DMS79 (cell line): ENCODE data around the gene SERPIND1.

Experiments used
- DNase-seq: peaks from one replicate; lab custom pipeline; 2025; lab: John Stamatoyannopoulos, UW

Gene SERPIND1

DNA sequence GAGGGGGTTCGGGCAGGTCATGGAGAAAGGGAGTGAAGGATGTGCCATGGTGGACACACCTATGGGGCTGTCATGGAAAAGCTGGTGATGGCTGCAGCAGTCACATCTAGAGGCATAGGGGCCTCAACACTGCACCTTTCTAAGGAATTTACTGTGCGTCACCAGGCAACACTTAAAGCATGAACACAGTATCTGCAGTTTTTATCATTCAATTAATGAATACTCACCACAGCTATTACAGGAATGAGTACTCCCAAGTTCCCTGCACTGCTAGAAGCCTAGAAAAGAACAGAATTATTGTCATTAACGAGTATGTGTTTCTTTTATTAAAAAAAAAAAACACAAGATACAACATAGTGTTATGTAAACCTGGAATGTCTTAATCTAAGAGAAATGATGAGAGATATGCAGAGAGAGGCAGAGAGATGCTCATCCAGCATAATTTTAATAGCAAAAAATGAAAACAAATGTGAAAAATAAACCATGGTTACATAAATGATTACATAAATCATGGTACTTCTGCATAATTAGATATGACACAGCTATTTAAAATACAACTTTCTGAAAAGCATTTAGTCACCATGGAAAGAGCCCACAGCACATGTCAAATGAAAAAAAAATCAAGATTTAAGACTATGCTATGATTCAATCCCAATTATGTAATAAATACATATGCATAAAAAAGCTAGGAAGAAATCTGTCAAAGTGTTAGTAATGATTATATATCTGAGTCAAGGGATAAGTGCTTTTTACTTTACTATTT is 19.2 kb downstream of the SERPIND1 start:
- DNase-seq = no peak

DNA sequence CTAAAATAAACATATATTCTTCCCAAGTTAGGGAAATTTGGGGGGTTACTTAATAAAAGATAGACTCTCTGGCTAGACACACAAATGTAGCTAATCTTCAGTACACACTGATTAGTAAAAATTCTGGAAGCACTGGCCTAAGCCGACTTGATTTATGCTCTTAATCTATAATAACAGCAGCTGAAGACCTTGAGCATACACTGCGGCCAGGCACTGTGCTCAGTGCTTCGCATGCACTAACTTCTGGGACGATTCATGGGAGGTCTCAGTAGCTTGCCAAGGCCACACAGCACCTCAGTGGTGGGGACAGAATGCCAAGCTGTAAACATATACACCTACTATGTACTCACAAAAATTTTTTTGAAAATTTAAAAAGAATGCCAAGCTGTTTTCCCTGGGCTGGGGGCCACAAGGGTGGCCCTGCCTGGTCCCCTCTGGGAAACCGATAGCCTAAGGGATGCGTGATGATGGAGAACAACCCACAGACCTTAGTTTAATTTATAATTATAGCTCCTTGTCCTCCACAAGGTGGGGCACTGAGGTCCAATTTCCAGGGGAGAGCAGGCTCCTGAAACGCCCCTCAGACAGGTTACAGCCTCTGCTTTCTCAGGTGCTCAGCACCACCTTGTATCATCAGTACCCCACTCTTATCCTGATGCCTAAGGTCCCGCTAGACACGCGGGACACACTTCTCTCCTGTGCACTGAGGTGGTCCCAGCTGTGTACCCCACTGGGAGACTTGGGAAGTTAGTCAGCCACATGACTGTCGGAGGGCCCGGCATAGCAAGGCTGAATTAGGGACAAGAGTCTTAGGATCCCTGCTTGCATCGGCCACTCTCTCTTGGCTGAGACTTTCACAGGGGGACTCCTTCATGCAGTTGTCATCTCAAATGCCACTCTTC is 20.1 kb downstream of the SERPIND1 start:
- no peak for DNase-seq

DNA sequence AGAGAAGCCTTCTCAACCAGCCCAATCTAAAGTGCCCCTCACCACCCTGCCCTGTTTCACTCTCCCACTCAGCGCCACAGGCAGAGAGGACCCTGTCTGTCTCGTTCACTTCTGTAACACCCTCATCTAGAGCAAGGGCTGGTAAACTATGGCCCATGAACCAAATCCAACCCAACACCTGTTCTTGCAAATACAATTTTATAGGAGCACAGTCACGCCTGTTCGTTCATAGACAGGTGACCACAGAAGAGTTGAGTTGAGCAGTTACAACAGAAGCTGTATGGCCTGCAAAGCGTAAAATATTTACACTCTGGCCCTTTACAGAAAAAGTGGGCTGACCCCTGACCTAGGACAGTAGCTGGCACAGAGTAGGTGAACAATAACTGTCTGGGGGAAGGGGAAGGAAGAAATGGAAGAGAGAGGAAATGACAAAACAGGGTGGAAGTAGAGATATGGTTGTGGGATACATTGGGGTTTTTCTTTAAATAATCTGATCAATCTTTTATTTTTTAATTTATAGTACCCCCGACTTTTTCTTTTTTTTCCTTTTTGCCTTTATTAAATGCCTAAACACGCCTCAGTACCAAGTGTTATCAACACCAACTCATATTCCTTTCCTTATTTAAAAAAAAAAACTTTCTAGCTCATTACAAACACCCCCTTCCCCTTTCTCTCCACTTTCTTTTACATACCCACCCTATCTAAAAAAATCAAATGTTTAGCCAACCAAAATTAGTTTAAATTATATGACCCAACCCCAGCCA is 20.9 kb downstream of the SERPIND1 start:
- DNase-seq = no peak

DNA sequence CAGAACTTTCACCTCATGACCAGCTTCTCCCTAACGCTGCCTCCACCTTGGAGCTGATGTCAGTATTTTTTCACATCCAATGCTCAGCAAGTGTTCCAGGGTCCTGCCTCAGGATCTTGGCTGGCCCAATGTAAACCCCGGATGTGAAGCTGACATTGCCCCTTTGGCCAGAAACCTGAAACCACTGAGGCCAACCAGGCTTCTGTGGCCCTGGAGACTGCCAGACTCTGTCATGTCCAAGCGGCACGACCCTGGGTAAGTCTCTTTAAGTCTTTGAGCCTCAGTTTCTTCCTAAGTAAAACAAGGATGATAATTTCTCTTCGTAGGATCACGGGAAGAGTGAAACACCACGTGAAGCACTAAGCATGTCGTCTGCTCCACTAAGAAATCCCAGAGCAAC is 22.8 kb downstream of the SERPIND1 start:
- DNase-seq = no peak

DNA sequence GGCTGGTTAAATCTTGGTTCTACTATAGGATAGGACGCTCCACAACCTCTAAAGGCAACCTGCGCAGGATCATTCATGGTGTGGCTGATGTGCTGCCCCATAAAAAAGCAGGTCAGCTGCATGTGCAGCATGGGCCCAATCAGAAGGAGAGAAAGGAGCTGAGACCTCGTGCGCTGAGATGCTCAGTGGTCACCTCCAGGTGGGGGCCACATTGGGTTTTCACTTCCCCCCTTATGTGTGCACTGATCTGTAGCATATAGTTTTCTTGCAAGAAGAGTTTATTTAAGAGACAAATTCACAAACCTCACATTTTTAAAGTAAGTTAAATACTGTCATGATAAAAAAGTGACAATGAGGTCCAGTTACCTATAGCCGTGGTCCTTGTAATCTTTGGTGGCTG is 24.3 kb downstream of the SERPIND1 start:
- DNase-seq = no peak

DNA sequence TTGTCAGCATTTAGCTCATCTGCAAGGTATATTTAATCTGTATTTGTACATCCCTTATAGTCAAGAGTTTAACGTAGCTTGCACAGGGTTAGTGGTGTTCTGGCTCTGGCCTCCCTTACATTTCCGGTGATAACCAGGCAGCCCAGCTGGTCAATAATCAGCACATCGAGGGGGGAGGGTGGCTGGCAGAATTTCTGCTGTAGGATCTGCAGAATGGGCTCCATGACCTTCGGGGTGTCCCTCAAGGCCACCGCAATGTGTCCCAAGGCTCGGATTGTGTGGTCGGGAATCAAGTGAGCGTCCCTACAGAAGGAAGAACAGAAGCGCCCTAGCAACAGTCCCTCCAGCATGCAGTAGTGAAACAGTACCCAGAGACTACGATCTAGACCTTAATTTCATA is 25.1 kb downstream of the SERPIND1 start:
- DNase-seq = no peak

DNA sequence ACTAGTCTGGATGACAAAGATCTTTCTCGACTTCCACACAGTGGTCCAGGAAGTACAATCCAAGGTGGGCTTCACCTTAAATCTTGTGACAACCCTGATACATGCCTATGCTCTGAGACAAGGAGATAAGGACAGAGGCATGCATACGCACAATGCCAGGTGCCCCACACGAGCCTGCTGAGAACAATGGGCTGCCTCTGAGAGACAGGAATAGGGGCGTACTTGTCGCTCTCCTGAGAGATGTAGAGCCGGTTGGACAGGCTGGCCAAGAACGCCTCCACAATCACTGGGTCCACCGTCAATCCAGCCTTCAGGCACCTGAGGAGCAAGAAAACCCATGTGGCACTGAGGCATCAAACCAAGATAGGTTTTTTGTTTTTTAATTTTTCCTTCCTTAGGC is 25.5 kb downstream of the SERPIND1 start:
- no peak for DNase-seq

DNA sequence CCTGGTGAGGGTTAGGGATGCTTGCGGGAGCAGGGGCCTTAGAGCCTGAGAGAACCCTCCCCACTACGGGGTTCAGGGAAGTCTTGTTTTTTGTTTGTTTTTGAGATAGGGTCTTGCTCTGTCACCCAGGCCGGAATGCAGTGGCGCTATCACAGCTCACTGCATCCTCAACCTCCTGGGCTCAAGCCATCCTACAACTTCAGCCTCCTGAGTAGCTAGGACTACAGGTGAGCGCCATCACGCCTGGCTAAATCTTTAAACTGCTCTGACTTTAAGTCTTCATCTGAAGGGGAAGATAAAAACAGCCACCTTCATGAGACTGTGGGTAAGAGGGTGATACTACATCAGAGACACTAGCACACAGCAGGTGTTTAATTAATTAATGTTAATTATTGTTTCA is 28.5 kb downstream of the SERPIND1 start:
- no peak for DNase-seq

DNA sequence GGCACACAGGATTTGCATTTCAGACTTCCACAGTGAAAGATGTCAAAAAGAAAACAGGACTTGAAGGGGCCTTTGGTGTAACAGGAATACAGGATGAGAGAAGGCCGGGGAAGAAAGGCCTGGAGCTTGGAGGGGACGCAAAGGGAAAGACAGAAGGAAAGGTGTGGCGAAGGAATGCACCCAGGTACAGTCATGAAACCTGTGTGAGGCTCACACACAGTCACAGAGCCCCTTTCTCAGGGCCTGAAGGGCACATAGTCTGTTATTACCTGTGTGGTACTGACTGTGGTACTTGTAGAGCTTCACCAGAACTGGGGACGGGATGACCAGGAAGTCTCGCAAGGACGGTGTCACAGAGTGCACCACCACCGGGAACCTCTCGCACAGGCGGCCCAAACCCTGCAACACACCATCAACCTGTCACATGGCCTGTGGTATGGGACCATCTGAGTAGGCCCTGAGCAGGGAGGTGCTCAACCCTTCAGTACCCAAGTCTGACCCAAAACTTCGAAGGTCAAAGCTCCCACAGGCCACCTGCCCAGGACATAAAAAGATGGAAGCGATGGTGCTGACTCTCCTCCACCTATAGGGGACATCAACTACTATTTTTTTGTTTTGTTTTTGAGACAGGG is 29.1 kb downstream of the SERPIND1 start:
- no peak for DNase-seq

DNA sequence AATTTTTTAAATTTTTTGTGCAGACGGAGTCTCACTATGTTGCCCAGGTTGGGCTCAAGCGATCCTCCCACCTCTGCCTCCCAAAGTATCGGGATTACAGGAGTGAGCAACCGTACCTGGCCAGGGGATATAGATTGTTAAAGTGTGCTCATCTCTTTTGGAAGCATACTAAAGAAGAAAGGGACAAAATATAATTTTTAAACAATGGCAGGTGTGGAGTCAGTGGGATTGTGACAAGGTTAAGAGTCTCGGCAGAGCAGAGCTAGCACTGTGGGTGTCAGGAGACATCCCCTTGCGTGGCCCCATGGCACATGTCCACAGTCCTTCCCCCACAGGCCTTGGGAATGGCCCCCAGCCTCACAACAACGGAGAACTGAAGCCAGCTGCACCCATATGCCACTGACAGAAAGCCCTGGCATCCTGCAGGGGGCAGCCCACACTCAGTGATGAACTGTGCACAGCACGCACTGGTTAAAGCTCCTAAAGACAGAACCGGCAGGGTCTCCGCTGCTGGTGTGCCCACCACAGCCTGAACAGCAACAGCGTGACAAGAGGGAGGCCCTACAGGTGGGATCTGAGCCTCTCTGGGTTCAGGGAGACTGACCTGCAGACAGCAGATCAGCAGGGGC is 29.9 kb downstream of the SERPIND1 start:
- DNase-seq = no peak

DNA sequence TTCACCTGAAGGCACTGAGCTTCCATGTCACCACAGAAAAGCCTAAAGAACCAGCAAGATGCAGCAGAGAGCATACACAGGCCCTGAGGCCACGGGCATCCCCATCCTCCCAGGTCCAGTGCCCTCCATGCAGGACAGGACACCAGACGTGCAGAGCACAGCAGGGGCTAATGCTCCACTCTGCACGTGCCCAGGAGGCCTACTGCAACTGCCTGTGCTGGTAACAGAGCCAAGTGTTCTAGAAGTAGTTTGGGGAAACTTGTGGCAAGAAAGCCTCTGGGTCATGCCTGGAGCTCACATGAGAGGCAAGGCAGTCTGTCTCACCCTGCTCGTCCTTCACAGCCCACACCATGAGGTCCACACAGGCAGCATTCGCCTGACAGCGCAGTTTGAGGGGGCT is 30.7 kb downstream of the SERPIND1 start:
- DNase-seq = no peak

DNA sequence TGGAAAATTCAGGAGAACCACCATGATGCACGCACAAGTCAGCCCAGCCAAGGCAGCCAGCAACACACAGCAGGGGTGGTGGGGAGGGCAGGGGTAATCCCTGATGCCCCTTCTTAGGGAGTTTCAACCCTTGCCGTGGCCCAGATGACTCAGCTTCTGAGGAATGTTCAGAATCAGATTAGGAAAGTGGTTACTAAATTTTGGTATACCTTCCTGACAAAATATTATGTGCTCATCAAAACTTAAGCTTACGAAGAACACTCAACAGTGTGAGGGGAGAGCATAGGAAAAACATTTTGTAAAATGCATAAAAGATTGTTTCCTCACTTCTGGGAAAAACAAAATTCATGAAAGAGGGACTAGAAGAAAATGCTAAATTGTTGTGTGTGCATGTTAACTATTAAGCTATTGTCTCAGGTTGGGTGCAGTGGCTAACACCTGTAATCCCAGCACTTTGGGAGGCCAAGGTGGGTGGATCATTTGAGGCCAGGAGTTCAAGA is 32.1 kb downstream of the SERPIND1 start:
- DNase-seq = no peak

DNA sequence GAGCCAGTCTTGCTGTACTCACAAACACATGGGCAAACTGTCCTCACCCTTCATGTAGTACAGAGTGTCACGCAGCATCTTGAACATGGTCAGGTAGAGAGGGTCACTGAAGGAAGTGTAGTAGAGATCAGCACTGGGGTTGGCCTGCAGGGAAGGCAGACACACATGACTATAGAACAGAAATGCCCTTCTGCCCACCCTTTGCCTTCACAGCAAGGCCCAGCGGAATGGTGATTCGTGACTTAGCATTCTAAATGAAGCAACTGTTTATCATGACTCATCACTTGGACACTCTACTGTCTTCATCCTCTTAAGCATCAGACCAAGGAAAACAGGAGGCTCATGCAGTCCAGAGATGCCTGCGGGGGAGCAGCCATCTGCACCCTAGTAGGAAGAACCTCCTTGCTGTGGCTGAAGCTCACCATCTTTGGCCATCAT is 33.4 kb downstream of the SERPIND1 start:
- DNase-seq = no peak

DNA sequence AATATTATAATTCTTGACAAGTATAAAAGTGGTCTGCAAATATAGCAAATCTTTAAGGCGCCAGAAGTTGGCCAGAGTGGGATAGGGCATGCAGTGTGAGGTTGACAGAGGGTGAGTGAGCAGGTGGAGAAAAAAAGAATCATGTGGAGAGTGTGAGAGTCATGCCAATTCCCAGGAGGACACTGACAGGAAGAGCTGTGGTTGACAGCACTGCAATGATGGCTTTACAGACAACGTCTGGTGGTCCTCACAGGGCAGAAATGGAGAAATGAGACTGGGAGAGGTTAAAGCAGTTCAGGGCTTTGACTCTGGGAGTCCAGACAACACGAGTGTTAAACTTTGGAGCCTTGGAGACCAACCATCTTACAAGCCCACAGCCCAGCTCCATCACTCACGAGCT is 34.9 kb downstream of the SERPIND1 start:
- DNase-seq = no peak

DNA sequence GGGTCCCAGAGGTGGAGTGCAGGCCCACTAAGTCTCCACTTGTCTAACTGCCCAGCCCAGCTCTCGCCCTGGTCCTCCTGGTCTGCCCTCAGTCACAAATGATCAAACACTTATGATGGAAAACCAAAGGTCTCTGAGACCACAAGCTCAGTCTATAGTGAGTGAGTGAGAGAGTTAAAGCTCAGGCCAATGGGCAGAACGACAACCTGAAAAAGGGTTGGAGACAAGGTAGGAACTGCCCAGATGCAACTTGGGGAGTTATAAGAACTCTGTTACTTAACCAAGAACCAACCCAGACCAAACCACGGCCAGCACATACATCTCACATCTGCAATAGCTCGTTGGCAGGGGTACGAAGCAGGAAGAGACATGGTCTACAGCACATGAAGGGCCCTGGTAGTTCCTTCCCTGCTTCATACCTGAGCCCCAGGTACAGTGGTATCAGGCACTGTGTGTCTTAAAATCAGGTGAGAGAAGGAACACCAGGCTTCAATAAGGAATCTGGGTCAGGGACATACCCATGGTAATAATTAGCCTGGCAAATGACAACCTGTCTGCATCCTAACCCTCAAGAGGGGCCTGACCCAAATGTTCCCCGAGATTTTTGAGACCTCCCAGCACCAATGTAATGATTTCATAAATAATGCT is 35.7 kb downstream of the SERPIND1 start:
- DNase-seq = no peak

DNA sequence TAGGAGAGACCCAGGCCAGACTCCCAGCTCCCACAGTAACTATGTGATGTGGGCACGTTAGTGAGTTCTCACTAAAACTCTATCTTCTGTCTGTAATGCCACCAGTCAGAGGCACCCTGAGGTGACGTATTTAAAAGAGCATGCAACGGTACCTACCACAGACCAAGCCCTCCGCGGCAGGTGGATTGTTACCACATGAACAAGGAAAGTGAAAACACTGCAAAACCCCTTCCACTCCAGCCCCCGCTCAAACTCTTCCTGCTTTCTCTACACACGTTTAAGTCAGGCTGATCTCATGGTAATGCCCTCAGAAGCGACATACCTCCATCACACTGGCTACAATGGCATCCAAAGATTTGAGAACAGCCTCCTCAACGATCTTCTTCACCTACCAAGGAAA is 36.7 kb downstream of the SERPIND1 start:
- DNase-seq = no peak

DNA sequence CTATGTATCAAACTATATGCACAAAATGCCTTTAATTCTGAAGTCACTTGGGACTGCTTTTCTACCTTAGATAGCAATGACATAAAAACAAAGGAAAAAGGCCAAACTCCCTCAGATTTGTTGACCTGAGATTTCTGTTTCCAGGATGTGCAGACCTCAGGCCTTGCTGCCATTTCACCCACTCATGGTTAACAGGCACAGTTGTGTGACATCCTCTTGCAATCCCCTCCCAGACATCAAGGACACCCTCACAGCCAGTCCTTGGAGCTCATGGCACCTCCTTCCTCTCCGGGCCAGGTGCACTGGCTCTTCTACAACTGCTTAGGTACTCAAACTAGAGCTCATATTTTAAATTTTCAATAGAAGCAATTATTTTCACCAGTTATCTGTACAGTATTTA is 37.3 kb downstream of the SERPIND1 start:
- no peak for DNase-seq

DNA sequence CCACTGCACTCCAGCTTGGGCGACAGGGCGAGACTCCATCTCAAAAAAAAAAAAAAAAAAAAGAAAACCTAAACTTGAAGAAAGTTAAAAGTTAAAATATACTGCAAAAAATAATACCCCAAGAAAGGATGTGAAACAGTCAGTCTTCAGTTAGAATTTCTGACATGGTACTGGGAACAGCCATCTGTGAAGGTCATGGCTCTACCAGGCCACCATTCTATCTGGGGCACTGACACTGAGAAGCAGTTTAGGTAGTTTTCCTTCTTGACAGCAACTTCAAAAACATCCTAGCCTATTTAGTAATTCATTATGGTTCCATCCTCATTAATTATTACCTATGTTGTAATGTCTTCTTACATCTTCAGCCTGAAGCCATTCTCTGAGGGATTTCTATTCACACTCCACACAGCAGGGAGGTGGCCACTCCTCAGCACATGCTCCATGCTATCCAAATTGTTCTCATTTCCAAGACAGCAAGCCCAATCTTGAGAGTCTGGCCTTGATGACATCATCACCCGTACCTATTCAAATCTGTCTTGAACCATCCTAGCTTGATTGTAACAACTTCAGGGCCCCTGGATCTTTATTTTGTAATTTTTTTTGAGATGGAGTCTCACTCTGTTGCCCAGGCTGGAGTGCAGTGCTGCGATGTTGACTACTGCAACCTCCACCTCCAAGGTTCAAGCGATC is 38.2 kb downstream of the SERPIND1 start:
- DNase-seq = no peak

DNA sequence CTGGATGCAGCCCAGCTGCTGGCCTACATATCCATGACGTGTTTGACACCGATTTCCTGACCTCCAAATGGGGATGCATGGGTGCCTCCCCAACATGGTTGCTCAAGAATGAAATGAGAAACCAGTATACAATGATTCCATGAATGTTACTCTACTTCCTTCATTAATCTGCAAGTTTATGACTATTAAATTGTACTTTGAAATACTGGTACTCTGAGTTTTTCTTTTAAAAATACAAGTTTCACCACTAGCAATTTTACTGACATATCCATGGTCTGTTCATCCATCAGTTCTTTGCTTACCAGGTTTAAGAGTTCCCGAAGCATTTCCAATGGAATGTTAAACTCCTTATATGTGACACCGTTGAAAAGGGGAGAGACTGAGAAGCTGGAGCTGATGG is 39.1 kb downstream of the SERPIND1 start:
- DNase-seq = no peak

DNA sequence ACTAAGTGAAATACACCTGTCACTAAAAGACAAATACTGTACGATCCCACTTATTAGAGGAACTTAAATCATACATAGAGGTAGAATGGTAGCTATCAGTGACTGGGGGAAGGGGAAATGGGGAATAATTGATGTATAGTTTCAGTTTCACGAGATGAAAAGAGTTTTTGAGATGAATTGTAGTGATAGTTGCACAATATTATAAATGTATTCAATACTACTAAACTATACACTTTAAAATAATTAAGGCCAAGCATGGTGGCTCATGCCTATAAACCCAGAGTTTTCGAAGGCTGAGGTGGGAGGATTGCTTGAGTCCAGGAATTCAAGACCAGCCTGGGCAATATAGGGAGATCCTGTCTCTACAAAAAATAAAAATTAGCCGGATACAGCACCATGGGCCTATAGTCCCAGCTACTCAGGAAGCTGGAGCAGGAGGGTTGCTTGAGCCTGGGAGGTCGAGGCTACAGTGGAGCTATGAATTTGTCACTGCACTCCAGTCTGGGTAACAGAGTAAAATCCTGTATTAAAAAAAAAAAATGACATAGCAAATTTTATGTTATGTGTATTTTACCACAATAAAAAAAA is 40.4 kb downstream of the SERPIND1 start:
- DNase-seq = no peak
